Brain microvascular endothelial cell (primary cell): ENCODE measurements around the gene SRSF6.
"Not testable (repeated sequence)": the region's sequence is repeated elsewhere in the genome, so short reads cannot be mapped to it uniquely, and the experiment has no call there.

Experiments
- DNase-seq: peaks from one replicate; pipeline ENCODE4 v3.0.0-alpha.2; 2020
- H3K27ac ChIP-seq: fragments of 250-450 bp; sonication (Bioruptor Pico); 2 replicates; pipeline ENCODE4 v1.5.1; 2020; ENCODE audit warnings: mild to moderate bottlenecking, moderate library complexity
- H3K27me3 ChIP-seq: fragments of 250-450 bp; sonication (Bioruptor Pico); replicated peaks from 2 replicates; pipeline ENCODE4 v1.5.1; 2020; ENCODE audit warnings: mild to moderate bottlenecking
- H3K36me3 ChIP-seq: fragments of 250-450 bp; sonication (Bioruptor Pico); replicated peaks from 2 replicates; pipeline ENCODE4 v1.5.1; 2020; ENCODE audit warnings: mild to moderate bottlenecking
- H3K4me3 ChIP-seq: 2 replicates; pipeline ENCODE4 v1.5.1; 2011; ENCODE audit warnings: low read depth, mild to moderate bottlenecking, control low read depth, low read length, moderate library complexity
- in situ Hi-C: cut with HindIII; loops from 2 replicates; pipeline ENCODE4 v1.10.0; 2017; ENCODE audit warnings: low sequenced_read_pairs, low pct_ligation_motif_present
- TF ChIP-seq, protein P1 (sequence below): IDR thresholded peaks from 2 replicates; pipeline ENCODE4 v1.5.1; 2011; ENCODE audit warnings: low read depth, mild to moderate bottlenecking, moderate library complexity, low read length, control low read depth, inconsistent platforms; ENCODE audit errors: missing control alignments

Gene SRSF6

DNA sequence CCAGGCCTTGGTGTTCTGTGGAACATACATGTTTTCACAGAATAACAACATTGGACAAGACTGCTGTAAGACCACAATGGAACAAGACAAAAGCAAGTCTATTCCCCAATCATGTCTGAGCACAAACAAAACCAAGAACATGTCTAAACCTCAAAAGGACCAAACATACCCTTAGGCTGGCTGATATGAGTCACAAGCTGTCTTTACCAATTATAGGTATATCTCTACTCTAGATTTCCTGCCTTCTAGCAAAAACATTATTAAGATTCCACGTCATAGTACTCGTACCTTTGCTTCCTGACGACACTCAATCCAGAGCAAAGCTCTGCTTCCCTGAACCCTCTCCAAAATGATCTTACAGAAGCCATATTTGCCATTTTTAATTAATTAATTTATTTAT is 34.4 kb downstream of the SRSF6 start:
- H3K27me3 ChIP-seq, result no peaks in the 10 kb centered on the region
- DNase-seq, result no peak
- H3K27ac ChIP-seq, result no peak overlapping the region
- in situ Hi-C loops, result no loop called here
- no peak overlapping the region for H3K4me3 ChIP-seq
- H3K36me3 ChIP-seq, result no peaks in the 10 kb centered on the region
- TF ChIP-seq, protein P1, sequence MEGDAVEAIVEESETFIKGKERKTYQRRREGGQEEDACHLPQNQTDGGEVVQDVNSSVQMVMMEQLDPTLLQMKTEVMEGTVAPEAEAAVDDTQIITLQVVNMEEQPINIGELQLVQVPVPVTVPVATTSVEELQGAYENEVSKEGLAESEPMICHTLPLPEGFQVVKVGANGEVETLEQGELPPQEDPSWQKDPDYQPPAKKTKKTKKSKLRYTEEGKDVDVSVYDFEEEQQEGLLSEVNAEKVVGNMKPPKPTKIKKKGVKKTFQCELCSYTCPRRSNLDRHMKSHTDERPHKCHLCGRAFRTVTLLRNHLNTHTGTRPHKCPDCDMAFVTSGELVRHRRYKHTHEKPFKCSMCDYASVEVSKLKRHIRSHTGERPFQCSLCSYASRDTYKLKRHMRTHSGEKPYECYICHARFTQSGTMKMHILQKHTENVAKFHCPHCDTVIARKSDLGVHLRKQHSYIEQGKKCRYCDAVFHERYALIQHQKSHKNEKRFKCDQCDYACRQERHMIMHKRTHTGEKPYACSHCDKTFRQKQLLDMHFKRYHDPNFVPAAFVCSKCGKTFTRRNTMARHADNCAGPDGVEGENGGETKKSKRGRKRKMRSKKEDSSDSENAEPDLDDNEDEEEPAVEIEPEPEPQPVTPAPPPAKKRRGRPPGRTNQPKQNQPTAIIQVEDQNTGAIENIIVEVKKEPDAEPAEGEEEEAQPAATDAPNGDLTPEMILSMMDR, result no peak

DNA sequence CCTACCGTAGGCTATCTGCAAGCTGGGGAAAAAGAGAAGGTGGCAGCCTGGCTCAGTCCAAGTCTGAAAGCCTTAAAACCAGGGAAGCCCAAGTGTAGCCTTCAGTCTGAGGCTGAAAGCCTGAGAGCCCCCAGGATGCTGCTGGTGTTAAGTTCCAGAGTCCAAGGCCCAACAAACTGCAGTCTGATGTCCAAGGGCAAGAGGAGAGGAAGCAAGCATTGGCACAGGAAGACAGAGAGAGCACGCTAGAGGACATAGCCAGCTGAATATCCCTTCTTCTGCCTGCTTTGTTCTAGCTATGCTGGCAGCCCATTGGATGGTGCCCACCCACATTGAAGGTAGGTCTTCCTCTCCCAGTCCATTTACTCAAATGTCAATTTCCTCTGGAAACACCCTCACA is 37.7 kb downstream of the SRSF6 start:
- TF ChIP-seq, protein P1, result no peak
- no peak for DNase-seq
- Histone ChIP-seq H3K4me3 (no peak overlapping the region), H3K36me3 (no peaks in the 10 kb centered on the region), H3K27me3 (no peaks in the 10 kb centered on the region), H3K27ac (no peak overlapping the region)
- in situ Hi-C loops, result no loop called here

DNA sequence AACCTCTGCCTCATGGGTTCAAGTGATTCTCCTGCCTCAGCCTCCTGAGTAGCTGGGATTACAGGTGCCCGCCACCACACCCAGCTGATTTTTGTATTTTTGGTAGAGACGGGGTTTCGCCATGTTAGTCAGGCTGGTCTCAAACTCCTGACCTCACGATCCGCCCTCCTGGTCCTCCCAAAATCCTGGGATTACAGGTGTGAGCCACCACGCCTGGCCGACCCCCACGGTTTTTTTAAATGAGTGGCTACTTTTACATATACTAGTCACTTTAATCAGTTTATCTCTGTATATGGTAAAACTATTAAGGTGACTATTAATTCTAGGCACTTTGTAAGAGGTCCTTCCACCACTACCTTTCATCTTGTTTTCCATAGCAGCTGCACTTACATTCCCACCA is 44.3 kb downstream of the SRSF6 start:
- H3K27ac ChIP-seq, H3K36me3 ChIP-seq, H3K4me3 ChIP-seq, in situ Hi-C loops, H3K27me3 ChIP-seq, DNase-seq: not testable (repeated sequence)

GRCh38 chr20:43506238-43506637 is 48.5 kb downstream of the SRSF6 start:
- no peak overlapping the region for H3K4me3 ChIP-seq
- in situ Hi-C loops, result no loop called here
- no peaks in the 10 kb centered on the region for H3K36me3 ChIP-seq
- peaks cover 9% of the 10 kb centered on the region for H3K27me3 ChIP-seq
- H3K27ac ChIP-seq, result no peak overlapping the region
- TF ChIP-seq, protein P1, result no peak
- DNase-seq, result no peak

GRCh38 chr20:43507150-43508080 is 49.7 kb downstream of the SRSF6 start, which contains the start of gene L3MBTL1:
TSS of gene L3MBTL1 (plus strand) at chr20:43507697. CDS start at chr20:43513504, 5,807 bp downstream.
- Histone ChIP-seq H3K4me3 (peak within 1 kb of the TSS; percentile 65), H3K27ac (no peak within 1 kb of the TSS), H3K36me3 (no peaks in the 10 kb centered on the region), H3K27me3 (peaks cover 9% of the 10 kb centered on the region)
- in situ Hi-C loops, result no loop called here
- TF ChIP-seq, protein P1, result no peak
- no peak for DNase-seq

DNA sequence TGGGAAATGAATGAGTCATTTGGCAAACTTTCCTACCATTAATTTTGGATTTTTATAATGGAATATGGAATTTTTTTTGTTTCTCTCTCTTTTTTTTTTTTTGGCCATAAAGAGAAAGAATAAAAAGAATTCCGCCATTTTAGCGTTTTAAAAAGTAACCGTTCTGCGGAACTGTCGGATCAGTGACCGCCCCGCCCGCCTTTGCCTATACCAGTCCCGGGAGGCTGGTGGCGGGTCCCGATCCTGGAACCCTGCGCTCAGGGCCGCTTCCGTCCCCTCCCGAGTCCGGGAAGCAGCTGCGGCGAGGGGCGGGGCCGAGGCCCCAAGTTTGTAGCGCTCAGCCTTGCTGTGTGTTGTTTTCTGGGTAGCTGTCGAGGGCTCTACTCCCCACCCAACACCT is 50.4 kb downstream of the SRSF6 start:
- Histone ChIP-seq H3K27me3 (peaks cover 9% of the 10 kb centered on the region), H3K4me3 (peak overlapping the region; percentile 65), H3K36me3 (no peaks in the 10 kb centered on the region), H3K27ac (no peak overlapping the region)
- TF ChIP-seq, protein P1, result no peak
- no peak for DNase-seq
- in situ Hi-C loops, result no loop called here
